Adrenal gland (tissue), 12 donors: Measurements from ENCODE around the gene RASD1. TPM values are rescaled to one million over a fixed set of nuclear protein-coding genes. Genes with fewer than 3 reads are reported as not detected.

ENCODE experiments used
- DNase-seq, 7 donors: peaks; one replicate each; pipeline ENCODE4 v3.0.0-alpha.2; 2019 to 2020
- H3K27ac ChIP-seq, 5 donors: fragments of 200-600 bp; sonication (generic) in 4 of 5; 1 replicate in 3 of 5; 2 replicates in 2 of 5; pipeline versions ENCODE4 v1.5.1 to v1.8.0; 2016 to 2020; ENCODE audit warnings: mild to moderate bottlenecking in 1 of 5
- H3K27me3 ChIP-seq: fragments of 200-600 bp; 2 replicates; pipeline ENCODE4 v1.8.0; 2021
- H3K36me3 ChIP-seq, 2 donors: fragments of 200-600 bp; replicated peaks in 1 of 2; 1 replicate in 1 of 2; 2 replicates in 1 of 2; pipeline versions ENCODE4 v1.5.1 to v1.8.0; 2018 to 2022
- H3K4me1 ChIP-seq, 2 donors: fragments of 200-600 bp; replicated peaks in 1 of 2; 1 replicate in 1 of 2; 2 replicates in 1 of 2; pipeline versions ENCODE4 v1.5.1 to v1.8.0; 2018 to 2021
- H3K4me3 ChIP-seq, 4 donors: fragments of 200-600 bp; sonication (generic) in 3 of 4; one replicate each; pipeline ENCODE4 v1.5.1; 2016 to 2018
- H3K9me3 ChIP-seq, 3 donors: fragments of 200-600 bp; sonication (generic) in 1 of 3; replicated peaks in 1 of 3; 1 replicate in 2 of 3; 2 replicates in 1 of 3; pipeline versions ENCODE4 v1.5.1 to v1.8.0; 2016 to 2021
- CTCF ChIP-seq, 6 experiments: fragments of 450-650 bp in 4 of 6; fragments of 200-600 bp in 2 of 6; sonication (generic) in 1 of 6; IDR thresholded peaks; 1 replicate in 5 of 6; 2 replicates in 1 of 6; pipeline versions ENCODE4 v1.5.1 to v1.8.0; 2016 to 2021; ENCODE audit warnings: antibody characterized with exemption in 6 of 6, mild to moderate bottlenecking in 2 of 6, moderate library complexity in 1 of 6
- POLR2A ChIP-seq, 2 donors: fragments of 450-650 bp; IDR thresholded peaks; one replicate each; pipeline ENCODE4 v1.6.1; 2017; ENCODE audit warnings: antibody characterized with exemption in 2 of 2, mild to moderate bottlenecking in 2 of 2, moderate library complexity in 1 of 2
- WGBS, 4 donors: extraction: QIAGEN DNeasy Blood & Tissue Kit in 2 of 4; methylation state at CpG; one replicate each; pipeline versions ENCODE4 v1.1.5 to v1.1.7; 2013 to 2017; 5-methylcytosine and 5-hydroxymethylcytosine counted together
- intact Hi-C, 2 donors: fragments of 100-400 bp; cut with DNase I; formaldehyde crosslinking; loops; one replicate each; pipeline versions ENCODE4 v1.14.1 to v1.15.0; 2022 to 2023
- polyA plus RNA-seq, 3 donors: library from polyadenylated mRNA; stranded (reverse); fragments of 200-250 nt in 2 of 3; fragments of 350-450 nt in 1 of 3; fragmentation: Illumina TruSeq in 1 of 3; extraction: RNeasy Lipid Tissue Mini Kit (QIAGEN cat#74804) in 1 of 3; gene quantifications; one replicate each; pipeline ENCODE4 v1.2.3, GENCODE V29; 2013 to 2014
- total RNA-seq, 9 donors: library from RNA; depleted of rRNA in 4 of 9; stranded (reverse); fragments of >200 nt in 4 of 9; fragments of 120-200 nt in 1 of 9; fragmentation: NEBNext Ultra II Directional in 1 of 9; extraction: Animal tissue kit (Norgen Biotek cat#: 25700) in 1 of 9; gene quantifications; one replicate each; pipeline versions ENCODE4 v1.1.0 to v1.2.4, GENCODE V29; 2013 to 2023
- donor health status: healthy with polysubstance abuse.
- donor health status: Bipolar disorder and iron deficiency.
- donor health status: DM: yes; HTN: yes; CAD: no.
- donor health status: DM: no; HTN: no; CAD: no.
- donor health status: DM: no; HTN: no; CAD: no.
- donor health status: DM: yes; HTN: yes; CAD: no.

The RASD1 gene
- total and polyA plus RNA-seq, 12 donors = 4.5 to 134 (median 18.4) TPM

DNA sequence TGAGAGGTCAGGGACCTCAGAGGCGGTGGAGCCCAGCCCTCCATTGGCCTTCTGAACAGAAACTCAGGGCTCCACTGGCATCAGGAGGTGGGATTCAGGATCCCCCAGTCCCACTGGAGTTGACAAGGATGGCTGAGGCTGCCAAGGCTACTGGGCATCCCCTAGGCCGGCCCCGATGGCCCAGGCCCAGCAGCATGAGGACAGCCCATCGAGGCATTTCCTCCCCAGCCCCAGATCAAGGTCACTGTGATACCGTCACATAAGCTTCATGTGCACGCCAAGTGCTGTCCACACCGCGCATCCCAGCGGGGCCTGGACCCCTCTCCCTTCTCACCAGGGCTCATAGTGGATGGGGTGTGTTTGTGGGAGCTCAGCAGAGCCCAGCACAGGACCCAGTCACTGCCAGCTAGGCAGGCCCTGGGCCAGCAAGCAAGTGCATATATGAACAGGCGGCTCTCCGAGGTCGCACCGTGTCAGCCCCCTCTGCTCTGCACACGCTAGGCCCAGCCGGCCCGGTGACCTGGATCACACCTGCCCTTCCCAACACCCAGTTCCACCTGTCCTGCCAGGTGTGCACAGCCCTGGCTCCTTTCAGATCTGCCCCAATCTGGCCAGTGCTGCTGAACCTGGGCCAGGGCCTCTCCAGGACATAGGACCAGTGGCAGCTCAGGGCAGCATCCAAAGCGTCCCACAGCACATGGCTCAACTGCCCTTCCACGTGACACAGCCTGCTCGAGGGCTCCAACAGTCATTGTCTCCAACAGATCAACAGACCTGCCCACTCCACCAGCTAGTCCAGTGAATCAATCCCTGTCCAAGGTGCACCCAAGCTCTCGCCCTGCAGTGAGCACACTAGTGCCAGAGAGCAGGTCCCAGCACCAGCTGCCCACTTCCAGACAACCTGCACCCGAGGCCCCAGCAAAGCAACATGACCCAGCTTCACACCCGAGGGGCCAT, 32.8 kb upstream of the RASD1 start:
- H3K4me1 ChIP-seq = peaks cover 4 to 5% of the 10 kb centered on the region in 2 donors
- H3K4me3 ChIP-seq = no peak overlapping the region
- H3K36me3 ChIP-seq = no peaks in the 10 kb centered on the region
- H3K27ac ChIP-seq = no peak overlapping the region
- no peaks in the 10 kb centered on the region for H3K9me3 ChIP-seq
- intact Hi-C loops = no loop called here
- WGBS, 4 donors = 77 to 100% (median 81%) methylated on average over 3 to 22 of the region's 22 CpGs
- TF ChIP-seq CTCF (IDR thresholded peaks at IDR 0.05) = no peak
- no peak for TF ChIP-seq POLR2A (IDR thresholded peaks at IDR 0.05)
- DNase-seq = peak in 1 of 7 donors; percentile 37
- no peaks in the 10 kb centered on the region for H3K27me3 ChIP-seq

GRCh38 chr17:17527956-17528500, 31.8 kb upstream of the RASD1 start:
- H3K4me3 ChIP-seq = no peak overlapping the region
- H3K36me3 ChIP-seq = no peaks in the 10 kb centered on the region
- TF ChIP-seq POLR2A (IDR thresholded peaks at IDR 0.05) (no peak), CTCF (IDR thresholded peaks at IDR 0.05) (no peak)
- 89 to 93% (median 90%) methylated on average over 12 to 17 of the region's 17 CpGs for WGBS, 4 donors
- H3K27ac ChIP-seq = no peak overlapping the region
- no peaks in the 10 kb centered on the region for H3K9me3 ChIP-seq
- peaks cover 4 to 5% of the 10 kb centered on the region in 2 donors for H3K4me1 ChIP-seq
- H3K27me3 ChIP-seq = no peaks in the 10 kb centered on the region
- no peak for DNase-seq
- intact Hi-C loops = no loop called here

- Histone ChIP-seq H3K36me3 (no peaks in the 10 kb centered on the region), H3K9me3 (no peaks in the 10 kb centered on the region), H3K4me1 (peaks cover 4 to 5% of the 10 kb centered on the region in 2 donors), H3K27ac (no peak overlapping the region), H3K4me3 (no peak overlapping the region), H3K27me3 (no peaks in the 10 kb centered on the region)
- 90 to 99% (median 94%) methylated on average over 10 to 11 of the region's 11 CpGs for WGBS, 4 donors
- DNase-seq = no peak
- intact Hi-C loops = no loop called here
- TF ChIP-seq POLR2A (IDR thresholded peaks at IDR 0.05) = no peak
- no peak for TF ChIP-seq CTCF (IDR thresholded peaks at IDR 0.05)
Observed at GRCh38 chr17:17527534-17527933, 31.3 kb upstream of the RASD1 start.

GRCh38 chr17:17526369-17526768, 30.2 kb upstream of the RASD1 start:
- Histone ChIP-seq H3K4me1 (peaks cover 4 to 5% of the 10 kb centered on the region in 2 donors), H3K27ac (peak overlapping the region in 1 of 5 donors; percentile 43), H3K9me3 (no peaks in the 10 kb centered on the region), H3K4me3 (peak overlapping the region in 1 of 4 donors; percentile 7), H3K36me3 (no peaks in the 10 kb centered on the region), H3K27me3 (no peaks in the 10 kb centered on the region)
- intact Hi-C loops = no loop called here
- no peak for TF ChIP-seq POLR2A (IDR thresholded peaks at IDR 0.05)
- DNase-seq = peak in 5 of 7 donors; percentile 38 to 47 (median 42)
- WGBS, 4 donors = 42 to 55% (median 43%) methylated on average over 6 to 14 of the region's 14 CpGs
